ENCODE data around the gene LIPI.
"Not testable (repeated sequence)": the region's sequence is repeated elsewhere in the genome, so short reads cannot be mapped to it uniquely, and the experiment has no call there.

LIPI gene

DNA sequence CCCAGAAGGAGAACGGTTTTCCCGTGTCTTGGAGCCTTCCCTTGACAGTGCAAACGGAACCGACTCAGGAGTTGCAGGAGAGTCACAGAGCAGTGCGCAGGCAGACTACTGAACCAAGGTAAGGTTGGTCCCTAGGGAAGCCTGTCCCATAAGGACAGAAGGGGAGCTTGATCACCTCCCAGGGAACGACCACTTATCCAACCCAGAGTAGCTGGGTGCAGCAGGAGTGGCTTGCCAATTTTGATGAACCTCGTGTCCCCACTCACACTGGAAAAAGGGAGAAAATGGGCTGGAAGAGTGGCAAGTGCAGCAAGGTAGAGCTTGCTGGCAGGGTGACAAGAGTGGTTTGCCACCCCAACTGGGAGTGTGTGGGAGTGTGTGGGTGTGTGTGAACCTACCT, 95.1 kb downstream of the LIPI start:
- no peak for DNase-seq

DNA sequence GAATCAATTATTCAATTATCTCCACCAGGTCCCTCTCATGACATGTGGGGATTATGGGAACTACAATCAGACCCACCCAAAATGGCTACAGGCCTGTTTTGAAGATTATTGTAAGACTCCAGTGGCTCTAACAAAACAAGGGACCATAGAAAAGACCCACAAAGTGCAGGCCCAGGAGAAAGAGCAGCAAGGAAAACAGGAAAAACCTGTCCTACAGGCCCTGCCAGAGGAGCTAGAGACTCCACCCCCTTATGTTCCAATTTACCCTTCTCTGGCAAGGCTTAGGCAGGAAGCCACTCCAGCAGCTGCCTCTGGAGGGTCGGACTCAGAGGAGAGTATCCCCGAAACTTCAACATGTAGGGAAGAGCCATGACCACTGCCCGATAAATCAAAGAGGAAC, 96.5 kb downstream of the LIPI start:
- DNase-seq: no peak

DNA sequence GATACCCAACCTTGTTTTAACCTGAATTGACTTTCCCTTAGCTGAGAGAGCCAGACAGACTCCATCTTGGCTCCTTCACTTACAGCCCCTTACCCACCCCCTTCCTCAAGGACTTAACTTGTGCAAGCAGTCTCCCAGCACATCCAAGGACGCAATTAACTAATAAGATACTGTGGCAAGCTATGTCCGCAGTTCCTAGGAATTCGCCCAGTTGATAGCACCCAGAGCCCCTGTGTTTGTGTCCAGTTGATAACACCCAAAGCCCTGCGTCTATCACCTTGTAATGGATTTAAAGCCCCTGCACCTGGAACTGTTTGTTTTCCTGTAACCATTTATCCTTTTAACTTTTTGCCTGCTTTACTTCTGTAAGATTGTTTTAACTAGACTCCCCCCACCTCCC, 106.2 kb downstream of the LIPI start:
- not testable (repeated sequence) for DNase-seq

DNA sequence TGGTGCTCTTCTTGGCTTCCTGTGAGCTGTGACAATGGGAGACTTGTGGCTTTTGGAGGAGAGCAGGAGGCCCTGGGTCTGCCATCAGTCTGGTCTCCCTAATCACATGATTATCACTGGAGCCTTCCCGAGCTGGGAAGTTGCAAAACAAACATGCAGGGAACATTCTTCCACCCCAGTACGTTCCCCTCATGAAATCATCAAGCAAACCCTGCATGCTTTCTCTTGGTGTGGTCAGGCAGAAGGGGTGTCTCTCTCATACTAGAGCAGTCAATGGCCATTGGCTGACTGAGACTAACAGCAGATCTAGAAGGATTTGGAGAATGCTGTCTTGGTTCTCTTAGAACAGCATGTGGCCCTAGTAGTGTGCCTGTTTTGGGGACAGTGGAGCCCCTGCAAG, 111.2 kb downstream of the LIPI start:
- DNase-seq: no peak

DNA sequence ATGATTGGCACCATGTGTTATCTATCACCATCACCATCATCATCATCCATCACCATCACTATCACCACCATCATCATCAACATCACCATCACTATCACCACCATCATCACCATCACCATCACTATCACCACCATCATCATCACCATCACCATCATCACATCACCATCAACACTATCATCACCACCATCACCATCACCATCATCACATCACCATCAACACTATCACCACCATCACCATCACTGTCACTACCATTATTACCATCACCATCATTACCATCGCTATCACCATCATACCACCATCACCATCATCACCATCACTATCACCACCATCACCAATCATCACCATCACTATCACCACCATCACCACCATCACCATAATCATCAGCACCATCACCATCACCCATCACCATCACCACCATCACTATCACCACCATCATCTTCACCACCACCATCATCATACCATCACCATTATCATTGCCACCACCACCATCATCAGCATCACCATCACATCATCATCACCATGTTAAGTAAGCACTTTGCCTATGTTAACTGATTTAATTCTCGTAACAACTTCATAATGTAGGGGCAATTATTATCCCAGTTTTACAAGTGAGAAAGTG, 112.8 kb downstream of the LIPI start:
- no peak for DNase-seq

DNA sequence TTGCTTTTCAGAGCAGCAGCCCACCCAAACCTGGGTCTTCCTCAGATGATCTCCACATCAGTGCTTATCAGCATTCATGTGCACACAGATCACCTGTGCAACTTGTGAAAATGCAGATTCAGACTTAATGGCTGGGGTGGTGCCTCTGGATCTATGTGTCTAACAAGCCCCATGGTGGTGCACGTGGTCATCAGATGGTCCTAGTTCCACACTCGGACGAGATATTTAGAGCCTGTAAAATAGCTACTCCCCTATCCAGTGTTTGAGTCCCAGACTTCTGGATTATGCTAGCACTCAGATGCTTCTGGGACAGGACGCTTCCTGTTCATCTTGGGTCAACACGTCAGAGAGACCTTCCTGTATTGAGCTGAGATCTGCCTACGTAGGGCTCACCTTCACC, 114.2 kb downstream of the LIPI start:
- no peak for DNase-seq

DNA sequence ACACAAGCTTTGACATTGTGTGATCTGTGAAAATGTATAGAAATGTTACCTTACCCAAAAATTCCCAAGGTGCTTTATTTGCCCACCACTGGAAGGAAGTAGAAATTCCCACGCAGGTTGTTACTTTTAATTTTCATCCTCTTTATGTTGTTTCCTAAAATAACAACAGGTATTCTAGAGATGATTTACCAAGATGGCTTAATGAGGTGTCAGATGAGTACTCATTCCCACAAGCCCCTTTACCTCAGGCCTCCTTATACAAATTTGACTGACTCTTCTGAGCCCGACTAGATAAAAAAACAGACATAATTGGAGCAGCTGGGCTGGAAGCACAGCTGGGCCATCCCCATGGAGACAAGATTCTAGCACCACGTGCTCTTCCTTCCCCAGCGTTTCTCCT, 114.6 kb downstream of the LIPI start:
- no peak for DNase-seq

DNA sequence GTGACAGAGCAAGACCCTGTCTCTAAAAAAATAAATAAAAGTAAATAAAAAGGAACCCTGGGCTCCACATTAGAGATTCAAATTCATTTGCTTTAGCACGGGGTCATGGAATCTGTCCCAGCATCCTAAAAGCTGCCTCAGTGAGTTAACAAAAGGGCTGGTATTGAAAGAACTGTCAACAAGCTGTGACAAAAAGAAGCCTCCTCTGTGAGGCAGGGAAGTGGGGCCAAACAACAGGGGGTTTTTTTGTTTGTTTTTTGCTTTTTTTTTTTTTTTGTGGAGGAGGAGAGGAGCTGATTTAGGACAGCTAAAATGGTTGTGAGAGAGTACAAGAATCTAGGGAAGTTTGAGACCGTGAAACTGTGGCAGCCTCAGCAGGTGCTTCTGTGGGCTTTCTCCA, 115.7 kb downstream of the LIPI start:
- DNase-seq: no peak

DNA sequence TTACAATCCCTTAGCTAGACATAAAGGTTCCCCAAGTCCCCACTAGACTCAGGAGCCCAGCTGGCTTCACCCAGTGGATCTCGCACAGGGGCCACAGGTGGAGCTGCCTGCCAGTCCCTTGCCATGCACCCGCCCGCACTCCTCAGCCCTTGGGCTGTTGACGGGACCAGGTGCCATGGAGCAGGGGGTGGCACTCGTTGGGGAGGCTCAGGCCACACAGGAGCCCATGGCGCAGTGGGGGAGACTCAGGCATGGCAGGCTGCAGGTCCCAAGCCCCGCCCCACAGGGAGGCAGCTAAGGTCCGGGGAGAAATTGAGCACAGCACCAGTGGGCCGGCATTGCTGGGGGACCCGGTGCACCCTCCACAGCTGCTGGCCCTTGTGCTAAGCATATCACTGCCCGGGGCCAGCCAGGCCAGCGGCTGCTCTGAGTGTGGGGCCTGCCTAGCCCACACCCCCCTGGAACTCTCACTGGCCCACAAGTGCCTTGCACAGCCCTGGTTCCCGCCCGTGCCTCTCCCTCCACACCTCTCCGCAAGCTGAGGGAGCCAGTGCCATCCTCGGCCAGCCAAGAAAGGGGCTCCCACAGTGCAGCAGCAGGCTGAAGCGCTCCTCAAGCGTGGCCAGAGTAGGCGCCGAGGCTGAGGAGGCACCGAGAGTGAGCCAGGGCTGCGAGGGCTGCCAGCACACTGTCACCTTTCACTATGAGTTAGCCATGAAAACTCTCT, 117.8 kb downstream of the LIPI start:
- DNase-seq: no peak

DNA sequence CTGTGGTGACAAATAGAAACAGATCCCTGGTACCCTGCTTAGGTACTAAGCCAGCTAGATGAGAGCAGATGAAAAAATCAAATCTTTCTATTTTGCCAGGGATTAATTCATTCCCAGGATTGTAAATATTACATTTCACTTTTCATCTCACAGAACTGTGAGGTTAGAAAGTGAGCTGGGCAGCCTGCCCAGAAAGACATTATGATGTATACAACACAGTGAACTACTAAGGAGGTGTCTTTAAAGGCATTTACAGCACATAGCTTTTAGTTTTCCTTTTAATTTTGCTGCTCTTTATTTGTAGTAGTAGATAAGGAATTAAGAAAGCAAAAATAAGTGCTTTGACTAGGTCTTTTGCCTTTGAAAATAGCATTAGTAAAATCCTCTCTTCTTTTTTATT, 120.6 kb downstream of the LIPI start:
- not testable (repeated sequence) for DNase-seq

DNA sequence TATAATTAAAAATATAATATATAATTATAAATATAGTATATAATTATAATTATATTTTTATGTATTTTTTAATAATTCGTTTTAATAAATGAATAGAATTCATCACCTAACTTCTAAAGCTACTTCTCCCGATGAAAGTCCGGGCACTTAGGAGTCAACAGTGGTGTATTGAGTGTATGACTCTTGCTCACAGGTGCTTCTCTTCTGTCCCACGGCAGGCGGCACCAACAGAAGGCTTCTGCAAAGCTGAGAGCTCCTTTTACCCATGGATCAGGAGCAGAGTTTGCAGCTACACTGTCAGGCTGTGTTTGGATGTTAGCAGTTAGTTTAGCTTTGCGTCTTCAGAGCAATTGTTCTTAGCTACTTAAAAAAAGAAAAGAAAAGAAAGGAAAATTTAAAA, 122.4 kb downstream of the LIPI start:
- peak; percentile 19 for DNase-seq

DNA sequence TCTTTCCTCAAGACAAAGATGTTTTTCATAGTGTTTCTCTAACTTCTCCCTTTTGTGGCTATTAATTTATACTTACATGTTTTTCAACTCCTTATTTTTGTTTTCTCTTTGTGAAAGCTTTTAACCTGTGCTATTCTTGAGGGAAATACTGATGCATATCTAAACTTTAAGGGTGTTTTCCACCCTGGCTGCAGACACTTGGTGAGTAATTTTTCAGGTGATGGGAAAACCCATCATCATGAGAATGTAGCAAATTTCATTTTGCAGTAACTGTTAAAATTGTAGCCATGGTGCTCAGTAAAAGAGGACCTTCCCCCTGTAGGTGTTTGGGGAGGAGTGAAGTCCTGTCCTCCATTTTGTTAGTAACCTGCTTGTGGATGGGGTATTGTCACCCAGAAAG, 124.2 kb downstream of the LIPI start:
- DNase-seq: no peak

DNA sequence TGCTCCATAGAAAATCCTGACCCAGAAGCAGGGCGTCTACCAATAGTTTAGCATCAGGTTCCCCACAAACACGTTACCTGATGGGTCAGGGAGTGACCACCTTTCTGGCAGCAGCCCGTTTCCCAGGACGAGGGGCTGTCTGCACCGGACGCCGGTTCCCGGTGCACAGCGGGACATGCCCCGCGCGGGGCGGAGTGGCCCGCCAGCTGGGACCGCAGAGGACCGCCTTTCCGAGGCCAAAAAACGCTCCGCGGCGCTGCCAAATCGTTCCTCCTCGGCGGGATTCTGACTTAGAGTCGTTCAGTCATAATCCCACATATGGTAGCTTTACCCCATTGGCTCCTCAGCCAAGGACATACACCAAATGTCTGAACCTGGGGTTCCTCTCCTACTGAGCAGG, 126.1 kb downstream of the LIPI start:
- no peak for DNase-seq

DNA sequence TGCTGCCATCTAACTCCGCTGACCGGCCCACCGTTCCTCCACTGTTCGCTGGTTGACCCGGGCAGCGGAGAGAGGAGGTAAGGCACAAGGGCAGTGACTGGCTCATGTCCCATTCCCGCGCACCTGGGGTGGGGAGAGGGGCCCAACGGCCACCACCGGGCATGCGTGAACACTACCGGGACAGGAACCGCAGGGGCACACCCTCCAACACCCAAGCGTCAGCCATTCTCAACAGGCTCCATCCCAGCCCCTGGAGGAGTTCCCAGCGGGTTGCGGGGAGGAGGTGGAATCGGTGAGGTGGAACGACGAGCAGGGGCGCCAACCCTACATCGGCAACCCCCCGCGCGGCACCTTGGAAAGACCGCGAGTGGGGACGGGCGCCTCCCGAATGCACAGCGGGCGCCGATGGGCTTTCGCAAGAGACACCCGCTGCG, 126.7 kb downstream of the LIPI start:
- no peak for DNase-seq

DNA sequence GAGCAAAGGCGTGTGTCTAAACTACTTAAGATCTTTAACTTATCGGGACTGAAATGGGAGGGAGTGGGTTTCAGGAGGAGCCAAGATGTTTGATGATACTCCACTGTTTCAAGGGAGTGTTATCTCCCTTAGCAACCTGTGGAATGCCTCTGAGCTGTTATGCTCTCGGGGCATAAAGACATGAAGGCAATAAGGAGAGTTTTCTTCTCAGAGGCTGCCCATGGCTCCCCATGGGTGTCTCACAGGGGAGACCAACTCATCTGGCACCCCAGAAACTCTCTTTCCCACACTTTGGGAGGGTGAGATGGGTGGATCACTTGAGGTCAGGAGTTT, 130.0 kb downstream of the LIPI start:
- DNase-seq: no peak

DNA sequence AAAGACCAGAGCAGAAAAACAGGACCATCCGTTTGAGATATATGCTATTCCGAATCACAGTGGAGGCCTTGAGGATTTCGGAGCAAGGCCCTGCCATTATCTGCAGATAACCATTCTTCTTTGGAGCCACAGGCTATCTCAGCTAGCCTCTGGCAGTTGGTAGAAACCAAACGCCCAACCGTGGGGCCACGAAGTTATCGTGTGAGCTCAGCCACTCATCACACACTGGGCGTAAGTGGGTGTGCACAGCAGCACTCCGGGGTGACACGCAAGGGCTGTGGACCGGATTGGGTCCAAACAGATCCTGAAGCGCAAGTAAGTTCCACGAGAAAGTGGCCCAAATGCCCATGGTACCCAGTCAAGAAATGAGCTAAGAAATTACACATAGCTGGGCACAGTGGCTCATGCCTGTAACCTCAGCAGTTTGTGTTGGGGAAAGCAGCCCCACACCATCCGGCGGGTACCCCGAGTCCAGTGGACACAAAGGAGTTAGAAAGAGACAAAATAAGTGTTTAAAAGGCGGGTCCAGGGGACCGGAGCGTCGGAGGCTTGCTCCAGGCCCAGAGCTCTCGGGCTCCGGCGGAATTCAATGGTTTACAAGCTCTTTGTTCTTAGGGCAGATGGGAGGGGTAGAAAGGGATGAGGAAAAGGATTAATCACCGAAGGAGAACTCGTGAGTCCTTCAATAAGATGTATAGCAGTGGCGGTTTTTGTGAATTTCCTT, 130.6 kb downstream of the LIPI start:
- no peak for DNase-seq

DNA sequence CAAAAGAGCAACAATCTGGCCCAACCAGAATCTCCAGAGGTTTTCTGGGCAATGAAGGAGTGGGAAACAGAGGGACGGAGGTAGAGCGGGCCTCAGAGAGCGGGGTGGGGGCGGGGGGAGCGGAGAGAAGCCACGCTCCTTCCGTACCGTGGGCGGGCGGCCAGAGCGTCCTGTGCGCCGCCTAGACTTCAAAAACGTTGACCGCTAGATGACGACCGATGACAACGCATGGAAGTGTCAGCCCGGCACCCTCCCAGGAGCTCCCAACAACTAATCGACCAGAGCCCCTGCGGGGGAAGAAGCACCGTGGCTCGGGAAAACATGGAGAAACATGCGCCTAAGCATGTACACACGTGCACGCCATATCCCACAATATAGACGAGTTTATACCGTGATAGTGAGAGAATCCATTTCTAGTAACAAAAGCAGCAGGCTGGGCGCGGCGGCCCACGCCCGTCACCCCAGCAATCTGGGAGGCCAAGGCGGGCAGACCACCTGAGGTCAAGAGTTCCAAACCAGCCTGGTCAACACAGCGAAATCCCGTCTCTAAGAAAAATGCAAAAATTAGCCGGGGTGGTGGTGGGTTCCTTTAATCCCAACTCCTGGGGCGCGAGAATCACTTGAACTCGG, 131.9 kb downstream of the LIPI start:
- no peak for DNase-seq

DNA sequence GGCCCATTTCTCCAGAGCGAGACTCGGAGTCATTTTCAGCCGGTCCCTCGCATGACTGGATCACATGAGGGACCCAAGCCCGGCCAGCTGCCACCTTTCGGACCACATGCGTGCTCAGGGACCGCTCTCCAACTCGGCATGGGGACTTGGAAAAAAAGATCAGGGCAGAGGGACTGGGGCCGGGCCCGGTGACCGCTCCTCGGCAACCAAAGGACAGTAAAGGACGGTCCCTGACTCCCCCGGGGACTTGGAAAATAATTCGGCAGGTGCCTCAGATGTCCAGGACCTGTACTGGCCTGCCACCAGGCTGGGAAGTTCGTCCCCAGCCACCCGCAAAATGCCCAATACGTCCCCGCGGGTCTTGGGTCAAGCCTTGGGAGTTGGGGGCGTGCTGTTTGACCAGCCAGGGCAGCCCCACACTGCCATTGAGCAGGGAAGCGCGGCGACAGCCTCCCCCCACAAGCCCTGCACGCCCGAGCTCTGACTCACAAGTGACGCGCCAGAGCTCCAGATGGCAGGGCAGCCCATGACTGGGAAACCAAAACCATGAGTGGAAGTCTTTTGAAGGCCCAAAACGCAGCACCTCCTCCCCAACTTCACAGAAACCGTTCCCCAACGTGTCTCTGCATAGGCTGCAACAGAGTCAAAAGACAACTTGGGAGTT, 134.5 kb downstream of the LIPI start:
- DNase-seq: no peak

DNA sequence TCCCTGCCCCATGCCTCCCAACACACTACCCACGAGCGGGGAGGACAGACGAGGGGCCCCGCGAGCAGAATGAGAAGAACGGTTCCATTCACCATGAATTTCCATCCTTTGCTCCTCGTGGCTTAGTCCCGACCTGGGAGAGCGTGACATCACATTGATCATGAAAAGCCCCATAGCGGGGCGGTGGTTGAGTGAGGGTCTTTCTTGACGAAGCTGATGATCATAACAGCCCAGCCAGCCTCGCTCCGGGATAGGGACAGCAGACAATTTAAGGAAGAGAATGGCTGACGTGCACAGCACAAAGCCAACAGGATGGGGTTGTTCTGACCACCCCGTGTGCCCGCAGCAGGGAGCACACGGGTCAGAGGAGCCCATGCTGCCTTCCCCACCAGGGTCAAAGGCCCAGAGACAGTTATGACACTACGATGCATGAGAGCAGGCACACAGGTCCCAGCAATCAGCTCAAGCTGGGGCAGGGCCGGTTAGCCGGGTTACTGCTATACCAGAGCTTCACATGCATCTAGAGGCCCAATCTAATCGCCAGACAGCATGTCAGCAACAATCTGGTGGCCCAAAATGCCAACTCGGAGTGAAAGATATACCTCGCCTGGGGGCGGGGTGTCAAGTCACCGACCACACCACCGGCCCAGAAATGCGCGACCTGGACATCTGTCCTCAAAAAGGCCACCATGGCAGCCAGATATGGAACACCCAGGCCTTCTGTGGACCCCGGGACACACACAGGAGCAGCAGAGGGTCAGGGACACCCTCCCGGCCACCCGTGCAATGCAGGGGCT, 135.2 kb downstream of the LIPI start:
- DNase-seq: no peak

DNA sequence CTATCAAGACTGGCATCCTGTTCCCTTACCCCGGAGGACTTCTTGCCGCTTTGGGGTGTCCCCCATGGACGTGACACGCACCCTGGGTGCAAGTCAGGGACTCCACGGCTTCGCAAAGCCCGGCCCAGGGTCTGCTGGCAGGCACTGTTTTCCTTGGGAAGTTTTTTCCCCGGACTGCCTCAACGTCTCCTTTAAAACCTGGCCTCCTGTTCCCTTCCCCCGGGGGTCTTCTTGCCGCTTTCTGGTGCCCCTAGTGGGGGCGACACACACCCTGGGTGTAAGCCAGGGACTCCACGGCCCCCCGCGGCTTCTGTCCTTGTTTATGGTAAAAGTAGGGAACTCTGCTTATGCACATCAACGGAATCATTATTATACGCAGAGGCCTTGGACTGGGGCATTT, 136.6 kb downstream of the LIPI start:
- no peak for DNase-seq

DNA sequence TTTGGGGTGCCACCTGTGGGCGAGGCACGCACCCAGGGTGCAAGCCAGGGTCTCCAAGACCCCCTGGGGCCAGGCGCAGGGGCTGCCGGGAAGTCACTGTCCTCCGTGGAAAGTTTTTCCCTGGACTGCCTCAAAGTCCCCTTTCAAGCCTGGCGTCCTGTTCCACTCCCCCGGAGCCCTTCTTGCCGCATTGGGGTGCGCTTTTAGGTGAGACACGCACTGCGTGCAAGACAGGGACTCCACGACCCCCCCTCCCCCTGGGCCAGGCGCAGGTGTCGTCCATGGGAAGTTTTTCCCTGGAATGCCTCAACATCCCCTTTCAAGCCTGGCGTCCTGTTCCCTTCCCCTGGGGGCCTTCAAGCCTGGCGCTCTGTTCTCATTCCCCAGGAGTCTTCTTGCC, 137.1 kb downstream of the LIPI start:
- DNase-seq: no peak

DNA sequence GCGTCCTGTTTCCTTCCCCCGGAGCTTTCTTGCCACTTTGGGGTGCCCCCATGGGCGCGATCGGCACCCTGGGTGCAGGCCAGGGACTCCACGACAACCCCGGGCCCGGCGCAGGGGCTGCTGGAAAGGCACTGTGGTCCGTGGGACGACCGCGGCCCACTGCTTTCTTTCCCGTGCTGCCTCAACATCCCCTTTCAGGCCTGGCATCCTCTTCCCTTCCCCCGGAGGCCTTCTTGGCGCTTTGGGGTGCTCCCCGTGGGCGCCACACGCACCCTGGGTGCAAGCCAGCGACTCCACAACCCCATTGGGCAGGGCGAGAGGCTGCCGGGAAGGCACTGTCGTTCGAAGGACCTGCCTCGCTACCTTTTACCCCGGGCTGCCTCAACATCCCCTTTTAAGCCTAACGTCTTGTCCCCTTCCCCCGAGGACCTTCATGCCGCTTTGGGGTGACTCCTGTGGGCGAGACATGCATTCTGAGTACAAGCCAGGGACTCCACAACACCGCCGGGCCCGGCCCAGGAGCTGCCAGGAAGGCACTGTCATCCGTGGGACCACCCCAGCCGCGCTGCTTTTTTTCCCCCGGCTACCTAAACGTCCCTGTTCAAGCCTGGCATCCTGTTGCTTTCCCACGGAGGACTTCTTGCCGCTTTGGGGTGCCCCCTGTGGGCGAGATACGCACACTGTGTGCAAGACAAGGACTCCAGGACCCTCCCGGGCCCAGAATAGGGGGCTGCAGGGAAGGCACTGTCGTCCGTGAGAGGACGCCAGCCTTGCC, 137.8 kb downstream of the LIPI start:
- no peak for DNase-seq
